ENCODE measurements around the gene NOC3L. TPM values are rescaled to one million over a fixed set of nuclear protein-coding genes. Genes with fewer than 3 reads are reported as not detected.
A peak's percentile ranks its signal among the peaks of the same experiment; 100 is the strongest.

NOC3L gene
- total RNA-seq (2022), result 18.4 and 21.8 TPM in 2 replicates
- percentile 81 among the genes with signal in this experiment for Bru-seq, nascent RNA
- percentile 71 among the genes with signal in this experiment for BruChase-seq, experiment 1, labeled RNA remaining after a 6-hour chase
- BruChase-seq, experiment 2, labeled RNA remaining after a 2-hour chase, result percentile 71 among the genes with signal in this experiment
- long read RNA-seq, transcript NOC3L-201 (21 exons, 3,455 nt), result major isoform, 18 of 22 reads
- long read RNA-seq, partial matches to known transcripts, result 1 of 22 reads
- long read RNA-seq, other reads (novel, unspliced or antisense), result 3 of 22 reads

GRCh38 chr10:94362360-94363250 lies at the start of gene NOC3L:
NOC3L (minus strand) TSS chr10:94362939; CDS start chr10:94362838, 101 bp downstream.
- intact Hi-C loops (cut with micrococcal nuclease; ENCODE audit: unreplicated experiment), result loop anchor here (1.0 to 2.0 kb wide), 2 partner anchors 40 to 82 kb away; partner anchors contain the start of gene TBC1D12
- Mint-ChIP-seq H3K9me3 (ENCODE audit: low read depth, unreplicated experiment) (no peaks in the 10 kb centered on the region), H3K4me3 (ENCODE audit: low read depth, unreplicated experiment) (peak within 1 kb of the TSS; percentile 77), H3K4me1 (ENCODE audit: low read depth, unreplicated experiment) (peaks cover 13% of the 10 kb centered on the region), H3K27ac (ENCODE audit: unreplicated experiment) (peak within 1 kb of the TSS; percentile 67), H3K36me3 (ENCODE audit: insufficient read depth, unreplicated experiment) (peaks cover 19% of the 10 kb centered on the region), H3K27me3 (ENCODE audit: unreplicated experiment) (no peaks in the 10 kb centered on the region)
- TSS peak; percentile 76 for BruUV-seq (replicated peaks)
- CTCF ChIA-PET, result interaction anchor here (0.6 to 1.3 kb wide), 3 partner anchors 21 to 81 kb away, joined by 3 to 5 read pairs (median 4); no protein-coding TSS in a partner anchor
- DNase-seq, result peak; percentile 93
- TF ChIP-seq, protein P1, sequence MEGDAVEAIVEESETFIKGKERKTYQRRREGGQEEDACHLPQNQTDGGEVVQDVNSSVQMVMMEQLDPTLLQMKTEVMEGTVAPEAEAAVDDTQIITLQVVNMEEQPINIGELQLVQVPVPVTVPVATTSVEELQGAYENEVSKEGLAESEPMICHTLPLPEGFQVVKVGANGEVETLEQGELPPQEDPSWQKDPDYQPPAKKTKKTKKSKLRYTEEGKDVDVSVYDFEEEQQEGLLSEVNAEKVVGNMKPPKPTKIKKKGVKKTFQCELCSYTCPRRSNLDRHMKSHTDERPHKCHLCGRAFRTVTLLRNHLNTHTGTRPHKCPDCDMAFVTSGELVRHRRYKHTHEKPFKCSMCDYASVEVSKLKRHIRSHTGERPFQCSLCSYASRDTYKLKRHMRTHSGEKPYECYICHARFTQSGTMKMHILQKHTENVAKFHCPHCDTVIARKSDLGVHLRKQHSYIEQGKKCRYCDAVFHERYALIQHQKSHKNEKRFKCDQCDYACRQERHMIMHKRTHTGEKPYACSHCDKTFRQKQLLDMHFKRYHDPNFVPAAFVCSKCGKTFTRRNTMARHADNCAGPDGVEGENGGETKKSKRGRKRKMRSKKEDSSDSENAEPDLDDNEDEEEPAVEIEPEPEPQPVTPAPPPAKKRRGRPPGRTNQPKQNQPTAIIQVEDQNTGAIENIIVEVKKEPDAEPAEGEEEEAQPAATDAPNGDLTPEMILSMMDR (IDR thresholded peaks at IDR 0.05; ENCODE audit: unreplicated experiment), result peak; percentile 61

DNA sequence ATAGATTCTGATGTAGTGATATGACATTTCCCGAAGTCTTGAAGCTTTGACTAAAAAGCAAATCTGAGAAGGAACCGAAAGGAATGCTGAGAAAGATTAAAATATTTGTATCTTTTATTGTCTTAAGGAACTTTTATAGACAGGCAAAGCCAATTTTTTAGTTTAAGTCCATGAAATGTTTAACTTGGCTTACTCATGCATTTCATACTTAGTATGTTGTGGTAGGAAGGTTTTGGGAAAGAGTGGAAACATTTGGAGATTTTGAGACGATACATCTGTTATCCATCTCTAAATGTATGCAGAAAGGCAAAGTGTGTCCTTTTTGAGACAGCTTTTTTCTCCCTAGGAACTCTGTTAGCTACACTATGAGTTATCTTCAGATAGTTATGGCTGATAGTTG lies 49.7 kb upstream of the NOC3L start:
- no peak overlapping the region for H3K4me3 Mint-ChIP-seq (ENCODE audit: low read depth, unreplicated experiment)
- no peak for DNase-seq
- no peaks in the 10 kb centered on the region for H3K4me1 Mint-ChIP-seq (ENCODE audit: low read depth, unreplicated experiment)
- no peaks in the 10 kb centered on the region for H3K9me3 Mint-ChIP-seq (ENCODE audit: low read depth, unreplicated experiment)
- BruUV-seq (replicated peaks), result no TSS peak
- CTCF ChIA-PET, result interaction anchor here (1.2 kb wide), 1 partner anchor 9 kb away, joined by 4 read pairs; no protein-coding TSS in a partner anchor
- TF ChIP-seq, protein P1 (IDR thresholded peaks at IDR 0.05; ENCODE audit: unreplicated experiment), result no peak
- H3K27me3 Mint-ChIP-seq (ENCODE audit: unreplicated experiment), result no peaks in the 10 kb centered on the region
- no peaks in the 10 kb centered on the region for H3K36me3 Mint-ChIP-seq (ENCODE audit: insufficient read depth, unreplicated experiment)
- intact Hi-C loops (cut with micrococcal nuclease; ENCODE audit: unreplicated experiment), result no loop called here
- H3K27ac Mint-ChIP-seq (ENCODE audit: unreplicated experiment), result no peak overlapping the region

- no peak overlapping the region for H3K27ac Mint-ChIP-seq (ENCODE audit: unreplicated experiment)
- DNase-seq, result no peak
- H3K4me3 Mint-ChIP-seq (ENCODE audit: low read depth, unreplicated experiment), result no peak overlapping the region
- CTCF ChIA-PET, result no interaction called here
- intact Hi-C loops (cut with micrococcal nuclease; ENCODE audit: unreplicated experiment), result no loop called here
- H3K4me1 Mint-ChIP-seq (ENCODE audit: low read depth, unreplicated experiment), result no peaks in the 10 kb centered on the region
- BruUV-seq (replicated peaks), result no TSS peak
- no peaks in the 10 kb centered on the region for H3K27me3 Mint-ChIP-seq (ENCODE audit: unreplicated experiment)
- no peaks in the 10 kb centered on the region for H3K9me3 Mint-ChIP-seq (ENCODE audit: low read depth, unreplicated experiment)
- H3K36me3 Mint-ChIP-seq (ENCODE audit: insufficient read depth, unreplicated experiment), result no peaks in the 10 kb centered on the region
- TF ChIP-seq, protein P1 (IDR thresholded peaks at IDR 0.05; ENCODE audit: unreplicated experiment), result no peak
These were observed 48.6 kb upstream of the NOC3L start for GRCh38 chr10:94411304-94411703.

DNA sequence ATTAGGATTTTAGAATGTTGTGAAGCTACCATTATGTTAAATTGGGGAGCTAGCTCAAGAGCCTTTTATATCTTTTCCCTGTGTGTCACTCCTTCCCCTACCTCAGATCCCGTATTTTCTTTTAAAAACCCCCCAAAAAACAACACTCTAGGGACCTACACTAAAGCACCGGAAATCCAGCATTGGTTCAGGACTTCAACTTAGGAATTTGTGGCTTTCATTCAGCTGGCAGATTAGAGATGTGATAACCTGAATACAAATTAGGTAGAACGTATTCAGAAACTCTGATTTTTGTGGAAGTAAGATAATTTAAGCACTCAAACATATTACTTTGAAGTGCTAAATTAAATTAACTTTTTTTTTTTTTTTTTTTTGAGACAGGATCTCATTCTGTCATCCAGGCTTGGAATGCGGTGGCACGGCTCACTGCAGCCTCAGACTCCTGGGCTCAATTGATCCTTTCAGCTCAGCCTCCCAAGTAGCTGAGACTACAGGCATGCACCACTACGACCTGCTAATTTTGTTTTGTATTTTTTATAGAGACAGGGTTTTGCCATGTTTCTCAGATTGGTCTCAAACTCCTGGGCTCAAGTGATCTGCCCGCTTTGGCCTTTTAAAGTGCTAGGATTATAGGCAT lies 46.4 kb upstream of the NOC3L start:
- Mint-ChIP-seq H3K9me3 (ENCODE audit: low read depth, unreplicated experiment) (no peaks in the 10 kb centered on the region), H3K27me3 (ENCODE audit: unreplicated experiment) (no peaks in the 10 kb centered on the region), H3K4me3 (ENCODE audit: low read depth, unreplicated experiment) (no peak overlapping the region), H3K36me3 (ENCODE audit: insufficient read depth, unreplicated experiment) (peaks cover 16% of the 10 kb centered on the region), H3K4me1 (ENCODE audit: low read depth, unreplicated experiment) (no peaks in the 10 kb centered on the region), H3K27ac (ENCODE audit: unreplicated experiment) (no peak overlapping the region)
- intact Hi-C loops (cut with micrococcal nuclease; ENCODE audit: unreplicated experiment), result no loop called here
- no peak for DNase-seq
- BruUV-seq (replicated peaks), result no TSS peak
- TF ChIP-seq, protein P1 (IDR thresholded peaks at IDR 0.05; ENCODE audit: unreplicated experiment), result no peak
- CTCF ChIA-PET, result interaction anchor here (0.7 kb wide), 2 partner anchors 405 to 1157 kb away, joined by 5 to 7 read pairs; no protein-coding TSS in a partner anchor
